ENCODE data around the gene LBHD2.

LBHD2 gene

GRCh38 chr14:103133210-103134140 is 49.5 kb downstream of the LBHD2 start:
- DNase-seq, result no peak

GRCh38 chr14:103134405-103134804 is 50.4 kb downstream of the LBHD2 start:
- DNase-seq, result no peak

- DNase-seq, result no peak
Measured at GRCh38 chr14:103134919-103135318, 50.9 kb downstream of the LBHD2 start.

- DNase-seq, result no peak
Measured at GRCh38 chr14:103135333-103136260, 51.6 kb downstream of the LBHD2 start.

GRCh38 chr14:103136388-103137271 is 52.6 kb downstream of the LBHD2 start:
- no peak for DNase-seq

- DNase-seq, result no peak
Measured at GRCh38 chr14:103137689-103138300, 53.8 kb downstream of the LBHD2 start.

- DNase-seq, result no peak
Measured at GRCh38 chr14:103138301-103139131, 54.5 kb downstream of the LBHD2 start.

- DNase-seq, result no peak
Measured at GRCh38 chr14:103139132-103140025, 55.4 kb downstream of the LBHD2 start.

All from hippocampal formation (tissue), 2 donors.